SK-N-SH (cell line): ENCODE measurements around the gene NCKAP5. TPM values are rescaled to one million over a fixed set of nuclear protein-coding genes. Genes with fewer than 3 reads are reported as not detected.

Source experiments
- CTCF ChIA-PET: fragments of 300-600, 350-600 bp; formaldehyde crosslinking; extraction: SDS; loops from one replicate; lab custom pipeline; 2021; lab: Yijun Ruan, JAX
- POLR2A ChIA-PET: fragments of 350-600 bp; sonication (Branson Sonifier 250); formaldehyde crosslinking; extraction: SDS; loops from one replicate; lab custom pipeline; 2020; ENCODE audit warnings: antibody characterized with exemption, inconsistent platforms; lab: Yijun Ruan, JAX
- DNase-seq: peaks from one replicate; pipeline ENCODE4 v3.0.0; 2012
- H2AFZ ChIP-seq: fragments of 200-600 bp; sonication (generic); 2 replicates; pipeline ENCODE4 v1.8.1; 2016; ENCODE audit warnings: antibody characterized with exemption, mild to moderate bottlenecking, low read depth
- H3F3A ChIP-seq: fragments of 200-600 bp; sonication (generic); replicated peaks from 2 replicates; pipeline ENCODE3; 2016; ENCODE audit warnings: antibody characterized with exemption, mild to moderate bottlenecking; ENCODE audit not compliant: insufficient read depth
- H3K27ac ChIP-seq, 2 experiments: fragments of 200-500 bp in 1 of 2; fragments of 200-600 bp in 1 of 2; sonication (Bioruptor generic) in 1 of 2; sonication (generic), shearing (Covaris generic) in 1 of 2; 2 replicates each; pipeline versions ENCODE4 v1.5.1 to v1.6.1; 2014 to 2016; ENCODE audit warnings: low read depth in 2 of 2, inconsistent platforms in 1 of 2, low read length in 1 of 2, mild to moderate bottlenecking in 1 of 2, mixed read lengths in 1 of 2
- H3K27me3 ChIP-seq: fragments of 200-600 bp; sonication (generic), shearing (Covaris generic); 2 replicates; pipeline ENCODE4 v1.6.1; 2016; ENCODE audit warnings: mixed run types; ENCODE audit not compliant: insufficient read depth
- H3K36me3 ChIP-seq, 2 experiments: fragments of 200-500 bp in 1 of 2; fragments of 200-600 bp in 1 of 2; sonication (Bioruptor generic) in 1 of 2; sonication (generic) in 1 of 2; replicated peaks in 1 of 2; 2 replicates each; pipeline versions ENCODE3 to v1.5.1; 2014 to 2016; ENCODE audit warnings: low read length in 1 of 2, mild to moderate bottlenecking in 1 of 2; ENCODE audit not compliant: insufficient read depth in 2 of 2, control insufficient read depth in 1 of 2
- H3K4me1 ChIP-seq, 2 experiments: fragments of 200-500 bp in 1 of 2; fragments of 200-600 bp in 1 of 2; sonication (Bioruptor generic) in 1 of 2; sonication (generic), shearing (Covaris generic) in 1 of 2; 2 replicates each; pipeline versions ENCODE4 v1.5.1 to v1.6.1; 2014 to 2016; ENCODE audit warnings: low read depth in 1 of 2, low read length in 1 of 2, mixed run types in 1 of 2; ENCODE audit not compliant: insufficient read depth in 2 of 2, control insufficient read depth in 1 of 2
- H3K4me2 ChIP-seq: fragments of 200-600 bp; sonication (generic), shearing (Covaris generic); 2 replicates; pipeline ENCODE4 v1.6.1; 2017; ENCODE audit warnings: mixed run types
- H3K4me3 ChIP-seq, 2 experiments: fragments of 200-500 bp in 1 of 2; fragments of 200-600 bp in 1 of 2; sonication (Bioruptor generic) in 1 of 2; sonication (generic), shearing (Covaris generic) in 1 of 2; 2 replicates each; pipeline versions ENCODE4 v1.5.1 to v1.8.1; 2014 to 2016; ENCODE audit warnings: low read depth in 2 of 2, inconsistent platforms in 1 of 2, low read length in 1 of 2, mild to moderate bottlenecking in 1 of 2, mixed read lengths in 1 of 2, moderate library complexity in 1 of 2
- H3K79me2 ChIP-seq: fragments of 200-600 bp; sonication (generic); 2 replicates; pipeline ENCODE4 v1.8.1; 2017; ENCODE audit warnings: mild to moderate bottlenecking; ENCODE audit not compliant: insufficient read depth
- H3K9ac ChIP-seq: fragments of 200-600 bp; sonication (generic); 2 replicates; pipeline ENCODE4 v1.6.1; 2017; ENCODE audit warnings: mixed run types
- H3K9me2 ChIP-seq: fragments of 200-600 bp; sonication (generic); 2 replicates; pipeline ENCODE4 v1.6.1; 2017; ENCODE audit warnings: mixed run types
- H3K9me3 ChIP-seq: fragments of 200-600 bp; sonication (generic); 2 replicates; pipeline ENCODE4 v1.6.1; 2017; ENCODE audit warnings: mixed run types, mild to moderate bottlenecking, moderate library complexity
- H4K20me1 ChIP-seq: fragments of 200-600 bp; sonication (generic); 2 replicates; pipeline ENCODE4 v1.6.1; 2017; ENCODE audit warnings: mild to moderate bottlenecking, mixed run types; ENCODE audit not compliant: insufficient read depth
- CHD2 ChIP-seq: fragments of 150-350 bp; IDR thresholded peaks from 2 replicates; pipeline ENCODE4 v1.6.1; 2018; ENCODE audit warnings: low read length; ENCODE audit not compliant: partially characterized antibody
- ELF1 ChIP-seq: IDR thresholded peaks from 2 replicates; pipeline ENCODE4 v1.4.0; 2012
- EP300 ChIP-seq, 2 experiments: IDR thresholded peaks; 2 replicates each; pipeline versions ENCODE4 v1.4.0 to v1.6.1; 2012; ENCODE audit warnings: borderline replicate concordance in 1 of 2, low read depth in 1 of 2, low read length in 1 of 2
- FOSL2 ChIP-seq: IDR thresholded peaks from 2 replicates; pipeline ENCODE4 v1.4.0; 2012; ENCODE audit warnings: low read depth, mild to moderate bottlenecking, moderate library complexity, borderline replicate concordance
- FOXJ3 ChIP-seq: sonication (generic); formaldehyde crosslinking; IDR thresholded peaks from 2 replicates; pipeline ENCODE4 v1.5.1; 2020; ENCODE audit warnings: mild to moderate bottlenecking, missing genetic modification reagents
- FOXM1 ChIP-seq: IDR thresholded peaks from 2 replicates; pipeline ENCODE4 v1.4.0; 2012; ENCODE audit warnings: low read depth, mild to moderate bottlenecking
- GATA2 ChIP-seq: sonication (generic); formaldehyde crosslinking; IDR thresholded peaks from 2 replicates; pipeline ENCODE4 v1.5.0; 2020; ENCODE audit warnings: mild to moderate bottlenecking, missing genetic modification reagents
- NRF1 ChIP-seq: IDR thresholded peaks from 2 replicates; pipeline ENCODE4 v1.6.1; 2012; ENCODE audit warnings: low read depth, mild to moderate bottlenecking, low read length
- POLR2AphosphoS5 ChIP-seq: IDR thresholded peaks from 2 replicates; pipeline ENCODE4 v1.6.1; 2012; ENCODE audit warnings: low read depth, low read length
- RAD21 ChIP-seq: IDR thresholded peaks from 2 replicates; pipeline ENCODE4 v1.6.1; 2012; ENCODE audit warnings: mild to moderate bottlenecking, low read length
- RXRA ChIP-seq: IDR thresholded peaks from 2 replicates; pipeline ENCODE4 v1.4.0; 2012; ENCODE audit warnings: low read depth, mild to moderate bottlenecking, borderline replicate concordance
- SMC3 ChIP-seq: IDR thresholded peaks from 2 replicates; pipeline ENCODE4 v1.6.1; 2012; ENCODE audit warnings: low read depth, low read length, improper control_type of control experiment
- TCF12 ChIP-seq: IDR thresholded peaks from 2 replicates; pipeline ENCODE4 v1.4.0; 2012
- WGBS: methylation state at CpG from one replicate; pipeline ENCODE4 v1.1.6; 2017; ENCODE audit warnings: low lambda C conversion rate; 5-methylcytosine and 5-hydroxymethylcytosine counted together
- polyA plus RNA-seq, 3 experiments: library from polyadenylated mRNA; depleted of rRNA; stranded (reverse); fragments of >200 nt; gene quantifications; 2 replicates each; pipeline ENCODE4 v1.2.3, GENCODE V29; 2012
- TF ChIP-seq, protein P1 (sequence below): IDR thresholded peaks from 2 replicates; pipeline ENCODE4 v1.4.0; 2012; ENCODE audit warnings: low read depth
- TF ChIP-seq, protein P2 (sequence below): IDR thresholded peaks from 2 replicates; pipeline ENCODE4 v1.4.0; 2012; ENCODE audit warnings: low read depth, borderline replicate concordance
- TF ChIP-seq, protein P3 (sequence below): fragments of 150-350 bp; IDR thresholded peaks from 2 replicates; pipeline ENCODE4 v1.6.1; 2016; ENCODE audit warnings: mild to moderate bottlenecking, low read depth, low read length
- TF ChIP-seq, protein P4 (sequence below): fragments of 150-350 bp; IDR thresholded peaks from 2 replicates; pipeline ENCODE4 v1.6.1; 2017; ENCODE audit warnings: antibody characterized with exemption, low read length, low read depth, borderline replicate concordance
- TF ChIP-seq, protein P5 (sequence below): IDR thresholded peaks from 2 replicates; pipeline ENCODE4 v1.4.0; 2012; ENCODE audit warnings: low read depth, borderline replicate concordance

Gene NCKAP5
- polyA plus RNA-seq, 1 of the 3 experiments (the other 2 are of a cell fraction), result 0.02 TPM

DNA sequence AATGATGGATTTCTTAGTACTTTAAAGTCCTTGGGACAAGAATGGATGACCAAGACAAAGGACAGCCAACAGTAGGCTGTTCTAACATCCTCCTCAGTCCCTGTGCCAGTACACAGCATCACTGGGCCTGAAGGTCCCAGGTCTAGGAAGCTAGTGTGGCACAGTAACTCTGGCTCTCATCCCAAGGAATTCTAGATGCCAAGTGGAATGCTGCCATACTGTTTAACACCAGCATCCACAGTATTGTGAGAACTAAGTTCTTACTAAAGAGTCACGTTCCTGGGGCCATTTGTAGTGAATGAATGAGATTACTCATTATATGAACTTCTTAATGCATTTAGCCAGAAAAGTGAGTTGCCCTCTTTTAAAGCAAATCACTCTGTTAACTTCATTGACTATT, 830.0 kb downstream of the NCKAP5 start:
- no peak for DNase-seq
- H3K4me3 ChIP-seq, result no peak overlapping the region
- WGBS, result 40% methylated on average over 1 of the region's 1 CpG
- no peak overlapping the region for H3K9ac ChIP-seq
- ChIA-PET CTCF (interaction anchor here (1.4 kb wide), 1 partner anchor 10 kb away, joined by 5 read pairs; no protein-coding TSS in a partner anchor), POLR2A (no interaction called here)
- no peaks in the 10 kb centered on the region for H3K9me2 ChIP-seq
- no peak overlapping the region for H3K4me2 ChIP-seq
- H3K4me1 ChIP-seq, result no peaks in the 10 kb centered on the region
- TF ChIP-seq, protein P1, sequence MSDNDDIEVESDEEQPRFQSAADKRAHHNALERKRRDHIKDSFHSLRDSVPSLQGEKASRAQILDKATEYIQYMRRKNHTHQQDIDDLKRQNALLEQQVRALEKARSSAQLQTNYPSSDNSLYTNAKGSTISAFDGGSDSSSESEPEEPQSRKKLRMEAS, result no peak
- TF ChIP-seq POLR2AphosphoS5 (no peak), GATA2 (no peak), FOSL2 (no peak), SMC3 (no peak), RXRA (no peak), TCF12 (no peak), RAD21 (no peak), FOXJ3 (CRISPR knock-in tag) (no peak), CHD2 (no peak), EP300 (IDR thresholded peaks at IDR 0.05; ENCODE audit: borderline replicate concordance in 1 of 2, low read depth in 1 of 2, low read length in 1 of 2) (no peak), ELF1 (no peak)
- TF ChIP-seq, protein P2, sequence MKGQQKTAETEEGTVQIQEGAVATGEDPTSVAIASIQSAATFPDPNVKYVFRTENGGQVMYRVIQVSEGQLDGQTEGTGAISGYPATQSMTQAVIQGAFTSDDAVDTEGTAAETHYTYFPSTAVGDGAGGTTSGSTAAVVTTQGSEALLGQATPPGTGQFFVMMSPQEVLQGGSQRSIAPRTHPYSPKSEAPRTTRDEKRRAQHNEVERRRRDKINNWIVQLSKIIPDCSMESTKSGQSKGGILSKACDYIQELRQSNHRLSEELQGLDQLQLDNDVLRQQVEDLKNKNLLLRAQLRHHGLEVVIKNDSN, result no peak
- TF ChIP-seq, protein P3, sequence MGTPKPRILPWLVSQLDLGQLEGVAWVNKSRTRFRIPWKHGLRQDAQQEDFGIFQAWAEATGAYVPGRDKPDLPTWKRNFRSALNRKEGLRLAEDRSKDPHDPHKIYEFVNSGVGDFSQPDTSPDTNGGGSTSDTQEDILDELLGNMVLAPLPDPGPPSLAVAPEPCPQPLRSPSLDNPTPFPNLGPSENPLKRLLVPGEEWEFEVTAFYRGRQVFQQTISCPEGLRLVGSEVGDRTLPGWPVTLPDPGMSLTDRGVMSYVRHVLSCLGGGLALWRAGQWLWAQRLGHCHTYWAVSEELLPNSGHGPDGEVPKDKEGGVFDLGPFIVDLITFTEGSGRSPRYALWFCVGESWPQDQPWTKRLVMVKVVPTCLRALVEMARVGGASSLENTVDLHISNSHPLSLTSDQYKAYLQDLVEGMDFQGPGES, result no peak
- H3K27me3 ChIP-seq, result no peaks in the 10 kb centered on the region
- H3K27ac ChIP-seq, result no peak overlapping the region
- H3K36me3 ChIP-seq, result no peaks in the 10 kb centered on the region
- H3K79me2 ChIP-seq, result no peaks in the 10 kb centered on the region
- H3K9me3 ChIP-seq, result no peaks in the 10 kb centered on the region
- no peak overlapping the region for H2AFZ ChIP-seq
- H4K20me1 ChIP-seq, result no peaks in the 10 kb centered on the region
- no peaks in the 10 kb centered on the region for H3F3A ChIP-seq

DNA sequence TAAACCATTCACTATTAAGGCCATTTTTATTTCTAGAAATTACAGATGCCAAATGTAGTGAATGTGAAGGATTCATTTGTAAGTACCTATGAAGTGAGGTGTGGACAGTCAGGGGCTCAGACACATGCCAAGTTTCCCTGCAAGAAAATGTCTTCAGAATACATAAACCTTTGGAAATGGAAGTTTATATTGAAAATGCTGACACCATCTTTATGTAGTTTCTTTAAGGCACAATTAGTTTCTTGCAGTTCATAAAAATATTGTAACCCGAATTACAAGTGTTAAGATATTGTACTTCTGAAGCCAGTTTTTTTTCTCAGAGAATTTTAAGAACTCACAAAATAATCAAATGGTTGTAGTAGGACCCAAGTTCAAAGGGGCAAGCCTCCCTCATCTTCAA, 832.2 kb downstream of the NCKAP5 start:
- WGBS, result 44% methylated on average over 1 of the region's 1 CpG
- no peak overlapping the region for H3K4me3 ChIP-seq
- H3K9ac ChIP-seq, result no peak overlapping the region
- H3K9me2 ChIP-seq, result no peaks in the 10 kb centered on the region
- H3F3A ChIP-seq, result no peaks in the 10 kb centered on the region
- no peaks in the 10 kb centered on the region for H3K36me3 ChIP-seq
- H4K20me1 ChIP-seq, result no peaks in the 10 kb centered on the region
- H3K79me2 ChIP-seq, result no peaks in the 10 kb centered on the region
- no peaks in the 10 kb centered on the region for H3K27me3 ChIP-seq
- DNase-seq, result no peak
- H3K4me1 ChIP-seq, result no peaks in the 10 kb centered on the region
- H3K27ac ChIP-seq, result no peak overlapping the region
- no peak overlapping the region for H2AFZ ChIP-seq
- TF ChIP-seq, protein P4, sequence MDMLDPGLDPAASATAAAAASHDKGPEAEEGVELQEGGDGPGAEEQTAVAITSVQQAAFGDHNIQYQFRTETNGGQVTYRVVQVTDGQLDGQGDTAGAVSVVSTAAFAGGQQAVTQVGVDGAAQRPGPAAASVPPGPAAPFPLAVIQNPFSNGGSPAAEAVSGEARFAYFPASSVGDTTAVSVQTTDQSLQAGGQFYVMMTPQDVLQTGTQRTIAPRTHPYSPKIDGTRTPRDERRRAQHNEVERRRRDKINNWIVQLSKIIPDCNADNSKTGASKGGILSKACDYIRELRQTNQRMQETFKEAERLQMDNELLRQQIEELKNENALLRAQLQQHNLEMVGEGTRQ, result no peak
- TF ChIP-seq POLR2AphosphoS5, result no peak
- TF ChIP-seq RXRA, result no peak
- TF ChIP-seq, protein P5, sequence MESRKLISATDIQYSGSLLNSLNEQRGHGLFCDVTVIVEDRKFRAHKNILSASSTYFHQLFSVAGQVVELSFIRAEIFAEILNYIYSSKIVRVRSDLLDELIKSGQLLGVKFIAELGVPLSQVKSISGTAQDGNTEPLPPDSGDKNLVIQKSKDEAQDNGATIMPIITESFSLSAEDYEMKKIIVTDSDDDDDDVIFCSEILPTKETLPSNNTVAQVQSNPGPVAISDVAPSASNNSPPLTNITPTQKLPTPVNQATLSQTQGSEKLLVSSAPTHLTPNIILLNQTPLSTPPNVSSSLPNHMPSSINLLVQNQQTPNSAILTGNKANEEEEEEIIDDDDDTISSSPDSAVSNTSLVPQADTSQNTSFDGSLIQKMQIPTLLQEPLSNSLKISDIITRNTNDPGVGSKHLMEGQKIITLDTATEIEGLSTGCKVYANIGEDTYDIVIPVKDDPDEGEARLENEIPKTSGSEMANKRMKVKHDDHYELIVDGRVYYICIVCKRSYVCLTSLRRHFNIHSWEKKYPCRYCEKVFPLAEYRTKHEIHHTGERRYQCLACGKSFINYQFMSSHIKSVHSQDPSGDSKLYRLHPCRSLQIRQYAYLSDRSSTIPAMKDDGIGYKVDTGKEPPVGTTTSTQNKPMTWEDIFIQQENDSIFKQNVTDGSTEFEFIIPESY, result no peak
- no peak for TF ChIP-seq NRF1
- TF ChIP-seq, protein P3, result no peak
- no peak for TF ChIP-seq EP300 (IDR thresholded peaks at IDR 0.05; ENCODE audit: borderline replicate concordance in 1 of 2, low read depth in 1 of 2, low read length in 1 of 2)
- TF ChIP-seq FOXM1, result no peak
- no peak overlapping the region for H3K4me2 ChIP-seq
- ChIA-PET POLR2A (no interaction called here), CTCF (interaction anchor here (1.0 kb wide), 1 partner anchor 189 kb away, joined by 5 read pairs; no protein-coding TSS in a partner anchor)
- no peaks in the 10 kb centered on the region for H3K9me3 ChIP-seq
